ENCODE data around the gene OLFML1. TPM values are rescaled to one million over a fixed set of nuclear protein-coding genes. Genes with fewer than 3 reads are reported as not detected.

OLFML1 gene
- total RNA-seq, 1 experiment from 2014 or later = not detected

DNA sequence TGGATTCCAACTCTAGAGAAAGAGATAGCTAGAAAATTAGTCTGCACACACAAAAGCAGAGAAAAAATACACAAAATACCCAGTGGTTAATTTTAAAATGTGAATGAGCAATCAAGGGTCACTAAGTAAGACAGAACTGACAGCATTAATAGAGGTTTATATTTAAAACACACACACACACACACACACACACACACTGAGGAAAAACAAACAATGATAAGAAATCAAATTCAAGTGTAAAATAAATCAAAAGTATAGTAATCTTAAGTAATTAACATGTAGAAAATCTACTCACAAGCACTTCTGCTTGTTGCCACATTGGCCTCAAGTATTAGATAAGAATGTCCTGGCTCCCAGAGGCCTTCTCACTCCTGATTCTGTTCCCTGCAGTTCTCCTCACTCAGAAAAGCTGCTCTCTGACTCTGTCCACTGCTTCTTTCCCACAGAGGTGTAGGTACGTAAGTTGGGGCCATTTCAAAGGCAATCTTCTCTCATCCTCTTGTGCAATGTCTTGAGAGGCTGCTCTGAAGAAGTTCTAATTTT is 33.3 kb upstream of the OLFML1 start:
- DNase-seq = no peak

DNA sequence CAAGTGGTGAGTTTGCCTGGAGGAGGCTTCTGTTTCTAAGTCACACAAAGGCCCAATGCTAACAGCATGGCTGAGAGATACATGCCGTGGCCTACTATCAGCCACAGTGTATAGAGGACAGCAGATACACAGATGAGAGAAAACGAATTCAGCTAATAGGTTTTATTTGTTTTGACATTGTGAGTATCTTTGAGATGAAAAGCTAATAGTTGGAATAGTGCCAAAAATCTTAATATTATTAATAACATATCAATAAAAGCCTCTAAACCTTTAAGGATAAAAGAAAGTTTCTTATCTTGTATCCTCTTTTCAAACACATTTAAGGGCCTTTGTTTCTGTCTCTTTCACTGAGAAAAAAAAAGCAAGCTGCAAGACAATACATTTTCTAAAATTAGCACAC is 30.5 kb upstream of the OLFML1 start:
- no peak overlapping the region for H3K4me3 ChIP-seq
- H3K9me3 ChIP-seq (replicated peaks) = no peaks in the 10 kb centered on the region
- no peak for DNase-seq
- H3K36me3 ChIP-seq = no peaks in the 10 kb centered on the region
- peaks cover 11% of the 10 kb centered on the region; the same call in 1 of the 2 replicates for H3K27me3 ChIP-seq
- H3K27ac ChIP-seq = no peak overlapping the region
- no peaks in the 10 kb centered on the region for H3K4me1 ChIP-seq

More for the DNA sequence above, 33.3 kb upstream of the OLFML1 start:
- no peaks in the 10 kb centered on the region for H3K36me3 ChIP-seq
- no peaks in the 10 kb centered on the region for H3K9me3 ChIP-seq (replicated peaks)
- peaks cover 11% of the 10 kb centered on the region; the same call in 1 of the 2 replicates for H3K27me3 ChIP-seq
- no peak overlapping the region for H3K27ac ChIP-seq
- no peaks in the 10 kb centered on the region for H3K4me1 ChIP-seq
- H3K4me3 ChIP-seq = no peak overlapping the region

DNA sequence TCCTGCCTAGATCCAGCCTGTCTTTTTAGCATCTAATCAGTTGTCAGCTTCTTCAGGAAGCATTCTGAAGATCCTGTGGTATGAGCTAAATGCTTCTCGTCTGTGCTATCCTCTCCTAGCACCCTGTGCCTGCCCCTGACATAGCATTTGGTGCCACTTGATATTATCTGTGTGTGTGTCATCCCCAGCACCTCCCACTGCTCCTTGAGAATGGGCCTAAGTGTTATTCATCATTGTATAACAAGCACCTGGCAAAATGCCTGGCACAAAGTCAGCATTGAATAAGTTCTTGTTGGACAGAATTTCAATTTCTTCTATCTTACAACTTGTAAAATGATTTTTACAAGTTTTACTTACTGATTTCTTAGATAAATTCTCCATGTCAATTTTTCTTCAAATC is 28.1 kb upstream of the OLFML1 start:
- DNase-seq = no peak
- Histone ChIP-seq H3K4me1 (no peaks in the 10 kb centered on the region), H3K4me3 (no peak overlapping the region), H3K27me3 (0 out of 2 replicates have a peak, but pooled peaks cover 2% of the 10 kb centered on the region), H3K27ac (no peak overlapping the region), H3K36me3 (no peaks in the 10 kb centered on the region), H3K9me3 (replicated peaks) (no peaks in the 10 kb centered on the region)

DNA sequence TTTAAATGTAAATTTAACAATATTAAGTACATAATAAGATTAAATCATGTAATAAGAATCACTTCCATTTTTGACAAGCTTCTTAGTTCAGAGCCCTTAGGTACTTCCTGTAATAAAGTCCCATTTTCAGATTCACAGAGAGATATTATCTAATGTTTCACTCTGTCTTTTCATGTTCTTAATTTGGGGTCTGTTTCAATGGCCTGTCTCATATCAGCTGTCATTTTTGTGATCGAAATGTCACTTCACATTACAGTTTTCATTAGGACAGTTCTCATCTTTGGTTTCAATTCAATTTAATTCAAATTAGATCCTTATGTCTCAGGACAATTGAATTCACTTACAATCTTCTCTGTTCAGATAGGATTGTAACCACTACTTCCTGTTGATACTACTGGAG is 22.6 kb upstream of the OLFML1 start:
- DNase-seq = no peak
- Histone ChIP-seq H3K27me3 (no peaks in the 10 kb centered on the region), H3K4me3 (no peak overlapping the region), H3K27ac (no peak overlapping the region), H3K9me3 (replicated peaks) (no peaks in the 10 kb centered on the region), H3K36me3 (no peaks in the 10 kb centered on the region), H3K4me1 (no peaks in the 10 kb centered on the region)

DNA sequence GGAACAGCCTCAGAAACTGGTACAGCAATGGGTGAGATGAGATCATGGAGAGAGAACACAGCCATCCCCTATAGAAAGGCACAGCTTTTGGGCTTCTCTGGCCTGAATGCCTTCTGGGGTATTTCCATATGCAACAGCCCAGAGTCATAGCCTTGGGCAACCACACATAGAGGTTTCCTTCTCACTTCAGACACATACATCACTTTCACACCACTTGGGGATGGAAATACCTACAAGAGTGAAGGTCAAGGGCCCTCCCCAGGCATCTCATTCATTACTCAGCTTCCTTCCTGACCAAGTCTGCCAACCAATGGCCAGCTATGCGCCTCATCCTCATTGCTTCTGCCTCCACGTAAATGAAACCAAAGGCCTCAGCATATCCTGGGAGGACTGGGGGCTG is 17.7 kb upstream of the OLFML1 start:
- Histone ChIP-seq H3K4me1 (no peaks in the 10 kb centered on the region), H3K36me3 (no peaks in the 10 kb centered on the region), H3K27ac (no peak overlapping the region), H3K4me3 (no peak overlapping the region), H3K27me3 (no peaks in the 10 kb centered on the region), H3K9me3 (replicated peaks) (no peaks in the 10 kb centered on the region)
- DNase-seq = no peak

DNA sequence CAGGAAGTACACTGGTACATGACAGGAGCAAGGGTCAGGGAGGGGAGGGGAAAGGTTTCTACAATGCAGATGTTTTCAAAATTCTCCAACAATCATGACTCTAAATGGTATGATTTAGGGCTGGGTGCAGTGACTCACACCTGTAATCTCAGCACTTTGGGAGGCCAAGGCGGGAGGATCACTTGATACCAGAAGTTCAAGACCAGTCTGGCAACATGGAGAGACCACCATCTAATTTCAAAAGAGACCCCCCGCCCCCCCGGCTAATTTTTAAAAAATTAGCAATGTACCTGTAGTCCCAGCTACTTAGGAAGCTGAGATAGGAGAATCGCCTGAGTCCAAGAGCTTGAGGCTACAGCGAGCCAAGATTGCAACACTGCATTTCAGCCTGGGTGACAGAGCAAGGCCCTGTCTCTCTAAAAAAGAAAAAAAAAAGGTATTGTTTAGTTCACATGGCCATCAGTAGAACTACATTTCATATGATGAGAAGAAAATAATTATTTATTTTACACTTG is 15.9 kb upstream of the OLFML1 start:
- Histone ChIP-seq H3K4me3 (no peak overlapping the region), H3K36me3 (no peaks in the 10 kb centered on the region), H3K27me3 (no peaks in the 10 kb centered on the region), H3K4me1 (no peaks in the 10 kb centered on the region), H3K9me3 (replicated peaks) (no peaks in the 10 kb centered on the region), H3K27ac (no peak overlapping the region)
- no peak for DNase-seq

DNA sequence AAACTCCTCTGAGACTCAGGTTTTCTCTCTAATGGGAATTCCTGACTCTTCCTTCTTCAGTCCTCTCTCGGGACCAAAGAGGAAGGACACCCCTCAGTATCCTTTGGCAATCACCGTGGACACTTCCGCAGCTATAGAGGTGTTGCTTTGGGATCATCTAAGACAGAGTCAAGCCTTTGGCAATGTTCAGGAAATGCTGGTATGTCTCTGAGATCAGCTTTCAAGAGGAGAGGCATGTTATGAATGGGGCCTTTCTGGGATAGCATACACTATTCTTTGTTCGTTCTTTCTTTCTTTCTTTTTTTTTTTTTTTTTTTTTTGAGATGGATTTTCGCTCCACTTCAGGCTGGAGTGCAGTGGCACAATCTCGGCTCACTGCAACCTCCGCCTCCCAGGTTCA is 14.2 kb upstream of the OLFML1 start:
- no peaks in the 10 kb centered on the region for H3K9me3 ChIP-seq (replicated peaks)
- DNase-seq = no peak
- H3K36me3 ChIP-seq = no peaks in the 10 kb centered on the region
- no peak overlapping the region for H3K4me3 ChIP-seq
- H3K4me1 ChIP-seq = no peaks in the 10 kb centered on the region
- H3K27ac ChIP-seq = no peak overlapping the region
- H3K27me3 ChIP-seq = no peaks in the 10 kb centered on the region

DNA sequence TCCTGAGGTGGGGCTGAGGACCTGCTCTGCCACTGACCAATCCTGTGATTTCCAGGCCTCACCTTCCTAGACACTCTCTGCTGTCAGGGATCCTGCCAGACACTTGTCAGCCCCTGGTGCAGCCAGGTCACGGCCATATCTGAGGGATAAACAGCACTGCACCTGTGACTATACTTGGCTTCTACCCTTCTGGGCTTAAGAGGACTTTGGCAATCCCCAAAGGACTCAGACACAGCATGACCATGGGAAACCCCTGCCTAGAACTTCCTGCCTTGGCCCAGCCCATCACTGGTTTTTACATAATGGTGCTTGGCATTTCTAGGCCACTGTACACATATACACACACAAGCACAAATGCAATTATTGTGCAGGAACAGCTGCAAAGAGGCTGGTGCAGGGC is 11.6 kb upstream of the OLFML1 start:
- Histone ChIP-seq H3K9me3 (replicated peaks) (no peaks in the 10 kb centered on the region), H3K27ac (no peak overlapping the region), H3K36me3 (no peaks in the 10 kb centered on the region), H3K4me3 (no peak overlapping the region), H3K4me1 (no peaks in the 10 kb centered on the region), H3K27me3 (no peaks in the 10 kb centered on the region)
- DNase-seq = no peak

DNA sequence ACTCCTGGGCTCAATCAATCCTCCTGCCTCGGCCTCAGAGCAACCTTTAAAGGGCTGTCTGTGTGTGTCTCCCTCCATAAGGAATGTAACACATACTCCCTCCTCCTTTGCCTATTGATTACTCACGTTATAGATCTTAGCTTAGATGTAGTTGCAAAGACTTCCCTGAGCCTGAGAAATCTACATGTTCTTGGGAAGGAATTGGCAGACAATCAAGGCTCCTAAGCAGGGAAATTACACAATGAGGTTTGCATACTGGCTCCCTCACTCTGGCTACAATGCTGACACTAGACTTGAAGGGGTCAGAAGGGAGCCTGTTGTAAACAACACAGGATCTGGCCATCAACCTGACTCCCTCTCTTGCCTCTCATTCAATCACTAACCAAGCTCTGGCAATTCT is 5.2 kb upstream of the OLFML1 start:
- Histone ChIP-seq H3K27me3 (no peaks in the 10 kb centered on the region), H3K27ac (no peak overlapping the region), H3K36me3 (no peaks in the 10 kb centered on the region), H3K4me1 (no peaks in the 10 kb centered on the region), H3K4me3 (no peak overlapping the region), H3K9me3 (replicated peaks) (no peaks in the 10 kb centered on the region)
- no peak for DNase-seq

DNA sequence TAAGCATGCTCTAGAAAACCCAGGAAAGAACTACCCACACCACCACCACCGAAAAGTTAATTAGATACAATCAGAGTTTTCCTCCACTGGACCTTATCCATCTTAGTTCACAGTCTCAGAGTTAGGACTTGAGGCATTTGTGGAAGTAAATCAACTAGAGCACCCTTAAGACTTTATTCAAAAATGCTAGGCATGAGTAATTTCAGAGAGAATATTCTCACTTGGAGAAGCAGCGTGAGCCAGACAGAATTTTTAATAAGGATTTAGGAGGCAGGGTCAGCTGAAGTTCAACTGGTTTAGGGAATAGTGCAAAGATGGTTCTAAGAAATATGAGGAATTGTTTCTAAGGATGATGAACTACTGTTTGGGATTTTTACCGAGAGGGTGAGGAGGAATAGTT is 1.2 kb upstream of the OLFML1 start:
- no peaks in the 10 kb centered on the region for H3K9me3 ChIP-seq (replicated peaks)
- no peaks in the 10 kb centered on the region for H3K4me1 ChIP-seq
- no peaks in the 10 kb centered on the region for H3K36me3 ChIP-seq
- no peak overlapping the region for H3K27ac ChIP-seq
- H3K4me3 ChIP-seq = no peak overlapping the region
- H3K27me3 ChIP-seq = 0 out of 2 replicates have a peak, but pooled peaks cover 3% of the 10 kb centered on the region
- DNase-seq = no peak

DNA sequence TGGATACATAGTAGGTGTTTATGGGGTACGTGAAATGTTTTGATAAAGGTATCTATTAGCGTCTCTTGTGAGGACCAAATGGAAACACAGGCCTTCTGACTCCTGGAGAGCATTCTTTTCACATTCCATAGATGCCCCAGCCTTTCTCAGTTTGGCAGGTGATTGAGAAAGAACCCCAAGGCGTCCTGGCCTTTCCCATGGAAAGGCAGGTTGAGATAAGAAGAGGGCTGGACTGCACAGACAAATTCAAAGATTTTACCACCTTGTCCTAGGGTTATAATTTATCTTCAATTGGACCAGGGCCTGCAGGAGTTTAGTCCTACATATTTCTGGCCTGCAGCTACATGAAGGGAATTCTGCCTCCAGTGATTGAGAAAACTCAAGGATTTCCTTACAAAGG is 661 bp upstream of the OLFML1 start:
- Histone ChIP-seq H3K36me3 (no peaks in the 10 kb centered on the region), H3K4me3 (no peak overlapping the region), H3K4me1 (no peaks in the 10 kb centered on the region), H3K9me3 (replicated peaks) (no peaks in the 10 kb centered on the region), H3K27me3 (0 out of 2 replicates have a peak, but pooled peaks cover 3% of the 10 kb centered on the region), H3K27ac (no peak overlapping the region)
- no peak for DNase-seq

DNA sequence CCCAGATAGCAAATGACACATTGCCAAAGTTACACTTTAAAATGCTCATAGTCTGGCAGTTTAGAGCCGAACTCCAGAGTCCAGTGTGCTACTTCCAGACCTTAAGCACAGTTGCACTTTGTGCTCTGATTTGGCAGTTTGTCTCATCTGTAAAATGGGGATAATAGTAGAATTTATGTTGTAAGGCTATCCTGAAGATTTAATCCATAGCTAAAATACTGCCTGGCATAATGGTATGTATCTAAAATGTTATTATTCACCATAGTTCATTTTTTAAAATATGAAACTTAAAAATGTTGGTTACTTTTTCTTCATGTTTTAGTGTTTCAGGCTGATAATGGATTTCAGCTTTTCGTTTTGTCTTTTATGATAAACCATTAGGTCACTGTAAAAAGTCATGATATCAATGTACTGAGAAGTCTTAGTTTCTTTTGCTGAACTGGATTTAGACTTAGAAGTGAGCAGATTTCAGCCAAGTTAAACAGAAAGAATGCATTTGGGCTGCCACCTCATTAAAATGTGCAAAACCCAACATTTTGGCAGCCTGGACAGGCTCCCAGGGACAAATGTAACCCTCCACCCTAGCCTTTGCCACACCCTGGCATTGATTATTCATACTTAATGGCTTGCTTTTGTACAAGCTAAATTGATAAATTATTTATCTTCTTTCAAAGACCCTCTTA is 933 bp downstream of the OLFML1 start:
- no peaks in the 10 kb centered on the region for H3K36me3 ChIP-seq
- 0 out of 2 replicates have a peak, but pooled peaks cover 3% of the 10 kb centered on the region for H3K27me3 ChIP-seq
- DNase-seq = no peak
- no peaks in the 10 kb centered on the region for H3K9me3 ChIP-seq (replicated peaks)
- H3K27ac ChIP-seq = no peak overlapping the region
- no peak overlapping the region for H3K4me3 ChIP-seq
- H3K4me1 ChIP-seq = no peaks in the 10 kb centered on the region

DNA sequence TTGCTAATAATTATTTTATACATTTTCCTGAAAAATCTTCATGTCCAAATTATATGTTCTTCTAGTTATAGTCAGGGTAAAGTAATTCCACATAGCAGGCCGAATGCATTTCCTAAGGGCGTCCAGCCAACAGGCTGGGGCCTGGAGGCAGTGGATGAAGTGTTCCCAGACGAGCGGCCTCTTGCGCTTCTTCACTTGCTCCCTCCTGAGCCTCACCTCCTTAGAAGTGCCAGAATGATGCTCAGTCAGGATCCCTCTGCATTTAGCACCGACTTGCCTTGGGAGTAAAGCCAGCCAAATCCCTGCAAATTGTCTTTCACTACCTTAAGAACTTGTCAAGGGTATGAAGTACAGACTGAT is 1.5 kb downstream of the OLFML1 start:
- H3K9me3 ChIP-seq (replicated peaks) = no peaks in the 10 kb centered on the region
- H3K36me3 ChIP-seq = no peaks in the 10 kb centered on the region
- no peak overlapping the region for H3K4me3 ChIP-seq
- no peak overlapping the region for H3K27ac ChIP-seq
- DNase-seq = no peak
- 0 out of 2 replicates have a peak, but pooled peaks cover 3% of the 10 kb centered on the region for H3K27me3 ChIP-seq
- no peaks in the 10 kb centered on the region for H3K4me1 ChIP-seq

DNA sequence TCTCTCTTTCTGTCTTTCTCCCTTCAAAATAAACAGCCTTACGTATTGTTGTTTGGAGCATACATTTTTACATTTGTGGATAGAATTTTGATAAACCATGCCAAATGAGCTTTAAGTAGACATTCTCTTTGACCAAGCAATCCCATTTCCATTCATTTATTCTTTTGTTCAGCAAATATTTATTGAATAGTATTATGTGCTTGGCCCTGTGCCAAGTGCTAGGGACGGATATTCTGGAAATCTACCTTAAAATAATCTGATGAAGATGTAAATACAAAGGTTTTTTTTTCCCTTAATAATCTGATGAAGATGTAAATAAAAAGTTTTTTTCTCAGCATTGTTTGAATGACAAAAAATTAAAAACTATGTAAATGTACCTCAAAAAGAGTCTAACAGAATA is 2.1 kb downstream of the OLFML1 start:
- H3K27ac ChIP-seq = no peak overlapping the region
- 0 out of 2 replicates have a peak, but pooled peaks cover 3% of the 10 kb centered on the region for H3K27me3 ChIP-seq
- H3K36me3 ChIP-seq = no peaks in the 10 kb centered on the region
- H3K9me3 ChIP-seq (replicated peaks) = no peaks in the 10 kb centered on the region
- no peaks in the 10 kb centered on the region for H3K4me1 ChIP-seq
- no peak for DNase-seq
- no peak overlapping the region for H3K4me3 ChIP-seq

DNA sequence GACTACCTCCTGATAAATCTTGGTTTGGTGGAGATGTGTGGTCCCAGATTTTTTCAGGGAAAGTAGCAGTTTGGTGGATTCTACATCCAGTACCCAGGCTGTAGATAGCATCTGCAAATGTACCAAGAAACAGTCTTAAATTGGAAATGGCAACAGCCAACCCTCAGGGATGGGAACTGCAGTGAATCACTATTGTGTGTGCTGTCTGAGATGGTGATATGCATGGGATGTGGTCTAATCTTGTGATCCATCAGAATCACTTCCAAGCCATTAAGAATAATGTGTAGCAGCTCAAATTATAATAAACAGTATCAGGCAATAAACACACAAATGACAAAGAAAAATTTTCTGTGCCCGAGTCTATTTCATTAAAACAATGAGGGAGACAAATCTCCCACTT is 3.4 kb downstream of the OLFML1 start:
- H3K4me3 ChIP-seq = no peak overlapping the region
- H3K9me3 ChIP-seq (replicated peaks) = no peaks in the 10 kb centered on the region
- H3K27ac ChIP-seq = no peak overlapping the region
- no peaks in the 10 kb centered on the region for H3K36me3 ChIP-seq
- H3K27me3 ChIP-seq = 0 out of 2 replicates have a peak, but pooled peaks cover 3% of the 10 kb centered on the region
- H3K4me1 ChIP-seq = no peaks in the 10 kb centered on the region
- no peak for DNase-seq

DNA sequence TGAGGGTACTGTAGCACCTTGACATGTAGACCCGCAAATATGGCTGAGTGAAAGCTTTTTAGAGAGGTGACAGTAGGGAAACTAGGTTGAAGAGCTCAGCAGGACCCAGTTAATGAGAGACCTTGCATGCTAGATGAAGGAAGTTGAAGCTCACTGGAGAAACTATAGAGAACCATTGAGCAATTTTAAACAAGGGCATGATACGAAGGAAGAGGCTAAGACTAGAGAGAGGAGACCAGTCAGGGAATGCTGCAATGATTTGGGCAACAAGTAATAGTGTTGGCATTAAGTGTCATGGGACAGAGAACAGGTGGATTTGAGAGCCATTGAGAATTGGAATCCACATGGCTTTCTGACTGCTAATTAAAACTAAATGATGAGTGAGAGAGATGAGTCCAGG is 4.1 kb downstream of the OLFML1 start:
- Histone ChIP-seq H3K36me3 (no peaks in the 10 kb centered on the region), H3K4me3 (no peak overlapping the region), H3K4me1 (no peaks in the 10 kb centered on the region), H3K9me3 (replicated peaks) (no peaks in the 10 kb centered on the region), H3K27ac (no peak overlapping the region), H3K27me3 (0 out of 2 replicates have a peak, but pooled peaks cover 3% of the 10 kb centered on the region)
- DNase-seq = no peak
